Measurements from ENCODE around the gene FBXO9.

FBXO9 gene

DNA sequence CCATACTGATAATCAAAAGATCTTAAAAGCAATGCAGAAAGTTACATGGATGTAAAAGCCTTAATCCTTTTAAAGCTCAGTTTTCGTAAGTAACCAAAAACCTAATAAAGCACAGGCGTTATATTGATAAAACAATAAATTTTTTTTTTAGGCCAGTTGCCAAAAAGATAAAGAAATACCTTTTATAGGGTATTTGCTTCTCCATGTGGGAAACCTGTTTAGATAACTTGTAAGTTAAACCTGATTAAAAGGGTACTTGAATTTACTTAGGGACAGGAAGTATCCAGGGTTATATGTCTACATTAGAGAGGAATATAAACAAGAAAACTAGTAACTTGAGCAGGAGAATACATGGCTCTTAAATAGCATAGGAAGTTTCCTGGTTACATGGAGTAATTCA, 21.1 kb downstream of the FBXO9 start:
- Histone ChIP-seq H3K4me3 (ENCODE audit: low read depth, low read length) (no peak overlapping the region), H3K27me3 (ENCODE audit: insufficient read depth, low read length) (no peaks in the 10 kb centered on the region), H3K27ac (ENCODE audit: low read depth, low read length) (no peak overlapping the region), H2AFZ (ENCODE audit: low read length, unreplicated experiment) (no peak overlapping the region), H3K79me2 (ENCODE audit: control insufficient read depth, insufficient read depth, low read length, unreplicated experiment) (no peaks in the 10 kb centered on the region), H3K4me1 (ENCODE audit: control insufficient read depth, insufficient read depth, low read length, unreplicated experiment) (no peaks in the 10 kb centered on the region), H3K36me3 (ENCODE audit: insufficient read depth, low read length) (peaks cover 34% of the 10 kb centered on the region)

DNA sequence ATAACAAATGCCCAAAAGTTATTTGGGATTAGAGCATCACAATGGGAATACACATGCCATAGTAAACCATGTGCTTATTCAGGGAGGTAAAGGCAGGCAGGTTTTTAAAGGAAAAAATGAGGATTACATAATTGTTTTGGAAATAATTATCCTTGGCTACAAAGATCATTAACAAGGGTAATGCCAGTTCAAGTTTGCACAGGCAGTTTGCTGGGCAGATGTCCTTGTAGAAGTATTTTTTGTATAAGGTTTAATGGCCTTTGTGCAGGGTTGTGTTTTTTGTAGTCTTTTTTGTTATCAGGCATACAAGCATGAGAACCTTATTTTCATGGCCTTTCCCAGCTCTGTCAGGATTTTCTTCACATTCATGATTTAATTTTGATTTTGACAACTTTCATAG, 24.7 kb downstream of the FBXO9 start:
- no peaks in the 10 kb centered on the region for H3K27me3 ChIP-seq (ENCODE audit: insufficient read depth, low read length)
- H3K36me3 ChIP-seq (ENCODE audit: insufficient read depth, low read length), result peaks cover 33% of the 10 kb centered on the region
- no peaks in the 10 kb centered on the region for H3K79me2 ChIP-seq (ENCODE audit: control insufficient read depth, insufficient read depth, low read length, unreplicated experiment)
- H3K27ac ChIP-seq (ENCODE audit: low read depth, low read length), result no peak overlapping the region
- H3K4me3 ChIP-seq (ENCODE audit: low read depth, low read length), result no peak overlapping the region
- H2AFZ ChIP-seq (ENCODE audit: low read length, unreplicated experiment), result no peak overlapping the region
- no peaks in the 10 kb centered on the region for H3K4me1 ChIP-seq (ENCODE audit: control insufficient read depth, insufficient read depth, low read length, unreplicated experiment)

DNA sequence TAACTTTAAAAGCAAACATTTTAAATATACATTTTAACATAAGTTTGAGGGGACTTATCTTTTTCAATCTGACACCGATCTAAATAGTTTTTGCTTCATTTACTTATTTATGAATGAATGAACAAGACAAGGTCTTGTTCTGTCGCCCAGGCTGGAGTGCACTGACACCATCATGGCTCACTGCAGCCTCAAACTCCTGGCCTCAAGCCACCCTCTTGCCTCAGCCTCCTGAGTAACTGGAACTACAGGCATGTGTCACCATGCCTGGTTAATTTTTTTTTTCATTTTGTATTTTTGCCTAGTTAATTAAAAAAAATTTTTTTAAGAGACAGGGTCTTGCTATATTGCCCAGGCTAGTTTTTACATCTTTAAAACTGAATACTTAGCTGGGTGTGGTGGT, 25.4 kb downstream of the FBXO9 start:
- Histone ChIP-seq H3K27me3 (ENCODE audit: insufficient read depth, low read length) (no peaks in the 10 kb centered on the region), H2AFZ (ENCODE audit: low read length, unreplicated experiment) (no peak overlapping the region), H3K27ac (ENCODE audit: low read depth, low read length) (no peak overlapping the region), H3K4me3 (ENCODE audit: low read depth, low read length) (no peak overlapping the region), H3K36me3 (ENCODE audit: insufficient read depth, low read length) (peaks cover 35% of the 10 kb centered on the region), H3K79me2 (ENCODE audit: control insufficient read depth, insufficient read depth, low read length, unreplicated experiment) (no peaks in the 10 kb centered on the region), H3K4me1 (ENCODE audit: control insufficient read depth, insufficient read depth, low read length, unreplicated experiment) (no peaks in the 10 kb centered on the region)

DNA sequence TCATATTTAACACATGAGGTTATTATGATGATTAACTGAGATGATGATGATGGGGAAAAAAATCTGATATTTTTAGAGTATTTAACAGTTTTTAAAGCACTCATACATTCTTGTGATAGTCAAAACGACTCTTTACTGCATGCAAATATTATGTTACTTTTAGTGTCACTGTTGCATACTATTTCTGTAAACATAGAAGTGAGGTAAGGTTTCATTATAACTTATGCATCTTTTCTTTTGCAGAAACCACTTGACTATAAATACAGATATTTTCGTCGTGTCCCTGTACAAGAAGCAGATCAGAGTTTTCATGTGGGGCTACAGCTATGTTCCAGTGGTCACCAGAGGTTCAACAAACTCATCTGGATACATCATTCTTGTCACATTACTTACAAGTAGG, 30.1 kb downstream of the FBXO9 start:
- Histone ChIP-seq H2AFZ (ENCODE audit: low read length, unreplicated experiment) (no peak overlapping the region), H3K36me3 (ENCODE audit: insufficient read depth, low read length) (peaks cover 47% of the 10 kb centered on the region), H3K27me3 (ENCODE audit: insufficient read depth, low read length) (no peaks in the 10 kb centered on the region), H3K4me1 (ENCODE audit: control insufficient read depth, insufficient read depth, low read length, unreplicated experiment) (no peaks in the 10 kb centered on the region), H3K4me3 (ENCODE audit: low read depth, low read length) (no peak overlapping the region), H3K79me2 (ENCODE audit: control insufficient read depth, insufficient read depth, low read length, unreplicated experiment) (no peaks in the 10 kb centered on the region), H3K27ac (ENCODE audit: low read depth, low read length) (no peak overlapping the region)

DNA sequence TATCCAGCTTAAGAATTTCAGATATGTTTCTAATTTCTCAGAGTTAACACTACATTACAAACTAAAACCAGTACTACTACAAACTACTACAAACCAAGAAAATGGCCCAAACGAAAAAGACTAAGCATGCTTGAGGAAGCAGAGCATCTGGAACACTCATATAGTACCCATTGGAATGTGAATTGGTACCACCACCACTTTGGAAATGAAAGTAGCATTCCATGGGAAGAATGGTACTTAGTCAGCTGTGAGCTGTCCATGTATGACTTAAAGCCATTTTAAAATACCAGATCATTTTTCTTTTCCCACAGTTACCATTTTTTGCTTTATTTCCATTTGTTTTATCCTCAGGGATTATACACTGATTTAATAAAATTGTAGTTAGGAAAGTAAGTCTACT, 30.5 kb downstream of the FBXO9 start:
- H3K27me3 ChIP-seq (ENCODE audit: insufficient read depth, low read length), result no peaks in the 10 kb centered on the region
- no peak overlapping the region for H3K27ac ChIP-seq (ENCODE audit: low read depth, low read length)
- no peaks in the 10 kb centered on the region for H3K79me2 ChIP-seq (ENCODE audit: control insufficient read depth, insufficient read depth, low read length, unreplicated experiment)
- H3K4me3 ChIP-seq (ENCODE audit: low read depth, low read length), result no peak overlapping the region
- no peak overlapping the region for H2AFZ ChIP-seq (ENCODE audit: low read length, unreplicated experiment)
- H3K36me3 ChIP-seq (ENCODE audit: insufficient read depth, low read length), result peaks cover 47% of the 10 kb centered on the region
- H3K4me1 ChIP-seq (ENCODE audit: control insufficient read depth, insufficient read depth, low read length, unreplicated experiment), result no peaks in the 10 kb centered on the region

DNA sequence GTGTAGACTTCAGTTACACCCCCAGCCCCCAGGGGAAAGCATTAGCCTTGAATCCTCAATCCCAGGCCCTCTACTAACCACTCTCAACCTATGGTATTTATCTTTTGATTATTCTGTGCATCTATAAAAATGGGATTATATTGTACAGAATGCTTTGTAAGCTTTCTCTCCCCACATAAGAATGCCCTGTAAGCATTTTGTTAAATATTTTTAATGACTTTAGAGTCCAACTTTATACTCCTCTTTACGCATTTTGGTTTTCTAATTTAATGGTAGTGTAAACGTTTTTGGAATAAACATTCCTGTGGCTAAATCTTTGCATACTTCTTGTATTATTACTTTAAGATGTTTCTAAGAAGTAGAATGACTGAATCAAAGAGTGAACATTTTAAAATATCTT, 35.4 kb downstream of the FBXO9 start:
- no peaks in the 10 kb centered on the region for H3K4me1 ChIP-seq (ENCODE audit: control insufficient read depth, insufficient read depth, low read length, unreplicated experiment)
- peaks cover 19% of the 10 kb centered on the region for H3K36me3 ChIP-seq (ENCODE audit: insufficient read depth, low read length)
- H3K27ac ChIP-seq (ENCODE audit: low read depth, low read length), result no peak overlapping the region
- H2AFZ ChIP-seq (ENCODE audit: low read length, unreplicated experiment), result no peak overlapping the region
- no peaks in the 10 kb centered on the region for H3K79me2 ChIP-seq (ENCODE audit: control insufficient read depth, insufficient read depth, low read length, unreplicated experiment)
- no peaks in the 10 kb centered on the region for H3K27me3 ChIP-seq (ENCODE audit: insufficient read depth, low read length)
- H3K4me3 ChIP-seq (ENCODE audit: low read depth, low read length), result no peak overlapping the region

DNA sequence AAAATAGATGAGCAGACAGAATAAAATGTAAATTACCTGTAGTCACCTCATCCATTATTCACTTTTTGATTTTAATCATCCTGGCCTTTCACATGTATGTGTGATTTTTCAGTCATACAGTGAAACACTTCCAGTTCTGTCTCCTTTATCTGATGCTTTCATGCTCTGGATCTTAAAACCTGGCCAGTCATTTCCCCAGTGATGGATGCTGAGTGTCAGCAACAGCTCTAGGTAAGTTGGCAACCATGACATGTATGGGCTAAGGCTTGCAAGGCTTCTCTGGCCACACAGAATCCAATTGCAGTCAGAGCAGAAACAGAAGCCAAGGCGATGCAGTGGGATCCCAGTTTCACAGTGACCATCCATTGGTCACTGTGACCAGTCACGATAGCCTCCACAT, 35.8 kb downstream of the FBXO9 start:
- H3K4me1 ChIP-seq (ENCODE audit: control insufficient read depth, insufficient read depth, low read length, unreplicated experiment), result no peaks in the 10 kb centered on the region
- H3K4me3 ChIP-seq (ENCODE audit: low read depth, low read length), result no peak overlapping the region
- H2AFZ ChIP-seq (ENCODE audit: low read length, unreplicated experiment), result no peak overlapping the region
- no peaks in the 10 kb centered on the region for H3K27me3 ChIP-seq (ENCODE audit: insufficient read depth, low read length)
- no peak overlapping the region for H3K27ac ChIP-seq (ENCODE audit: low read depth, low read length)
- no peaks in the 10 kb centered on the region for H3K79me2 ChIP-seq (ENCODE audit: control insufficient read depth, insufficient read depth, low read length, unreplicated experiment)
- H3K36me3 ChIP-seq (ENCODE audit: insufficient read depth, low read length), result peaks cover 14% of the 10 kb centered on the region

DNA sequence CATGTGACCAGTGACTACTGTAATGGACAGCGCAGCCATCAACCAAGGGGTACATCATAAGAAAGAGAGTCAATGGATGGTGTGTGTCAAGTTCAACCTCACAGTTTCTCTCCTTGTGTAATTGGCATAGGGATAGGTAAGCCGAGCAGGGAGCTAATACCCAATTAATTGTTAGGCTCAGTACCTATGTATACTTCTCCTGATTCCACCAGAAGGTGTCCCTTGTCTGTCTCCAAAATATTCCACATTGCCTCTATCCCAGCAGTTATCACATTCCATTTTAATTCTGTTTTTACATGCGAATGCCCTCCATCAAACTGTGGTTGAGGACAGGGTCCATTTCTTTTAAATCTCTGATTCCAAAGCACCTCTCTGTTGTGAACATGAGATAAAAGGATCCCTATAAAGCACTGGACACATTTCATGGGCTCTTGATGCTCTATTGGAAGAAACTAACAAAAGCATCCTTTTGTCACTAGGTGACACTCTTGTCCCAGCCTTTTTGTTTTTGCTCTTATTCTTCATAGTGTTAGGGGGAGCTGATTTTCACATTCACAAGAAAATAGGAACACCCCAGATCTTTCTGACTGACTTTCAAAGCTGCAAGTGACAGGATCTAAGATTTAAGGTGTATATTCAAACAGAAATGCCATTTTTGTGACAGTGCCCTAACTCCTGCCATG, 38.9 kb downstream of the FBXO9 start:
- Histone ChIP-seq H3K36me3 (ENCODE audit: insufficient read depth, low read length) (no peaks in the 10 kb centered on the region), H3K27me3 (ENCODE audit: insufficient read depth, low read length) (no peaks in the 10 kb centered on the region), H3K4me3 (ENCODE audit: low read depth, low read length) (no peak overlapping the region)

DNA sequence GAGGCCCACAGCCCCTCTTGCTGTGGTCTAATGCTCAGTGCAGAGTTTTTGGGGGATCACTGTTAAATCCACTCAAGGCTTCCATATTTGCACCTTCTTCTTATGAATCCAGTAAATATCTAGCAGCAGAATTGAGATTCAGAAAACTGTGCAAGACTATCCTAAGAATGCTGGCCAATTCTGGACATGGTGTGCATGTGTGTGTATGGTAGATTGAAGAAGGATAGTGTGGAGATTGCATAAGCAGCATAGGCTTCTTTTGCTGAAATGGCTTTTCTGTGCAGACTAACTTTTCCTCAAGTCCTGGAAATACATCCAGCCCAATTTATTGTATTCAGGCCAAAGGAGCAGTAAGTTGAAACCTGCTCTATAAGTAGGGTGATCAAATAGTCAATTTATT, 39.7 kb downstream of the FBXO9 start:
- Histone ChIP-seq H3K4me3 (ENCODE audit: low read depth, low read length) (no peak overlapping the region), H3K27ac (ENCODE audit: low read depth, low read length) (no peak overlapping the region), H2AFZ (ENCODE audit: low read length, unreplicated experiment) (no peak overlapping the region), H3K36me3 (ENCODE audit: insufficient read depth, low read length) (no peaks in the 10 kb centered on the region), H3K79me2 (ENCODE audit: control insufficient read depth, insufficient read depth, low read length, unreplicated experiment) (no peaks in the 10 kb centered on the region), H3K4me1 (ENCODE audit: control insufficient read depth, insufficient read depth, low read length, unreplicated experiment) (peaks cover 5% of the 10 kb centered on the region), H3K27me3 (ENCODE audit: insufficient read depth, low read length) (no peaks in the 10 kb centered on the region)

More for the DNA sequence above, 38.9 kb downstream of the FBXO9 start:
- Histone ChIP-seq H3K79me2 (ENCODE audit: control insufficient read depth, insufficient read depth, low read length, unreplicated experiment) (no peaks in the 10 kb centered on the region), H3K27ac (ENCODE audit: low read depth, low read length) (no peak overlapping the region), H3K4me1 (ENCODE audit: control insufficient read depth, insufficient read depth, low read length, unreplicated experiment) (peaks cover 5% of the 10 kb centered on the region), H2AFZ (ENCODE audit: low read length, unreplicated experiment) (no peak overlapping the region)

DNA sequence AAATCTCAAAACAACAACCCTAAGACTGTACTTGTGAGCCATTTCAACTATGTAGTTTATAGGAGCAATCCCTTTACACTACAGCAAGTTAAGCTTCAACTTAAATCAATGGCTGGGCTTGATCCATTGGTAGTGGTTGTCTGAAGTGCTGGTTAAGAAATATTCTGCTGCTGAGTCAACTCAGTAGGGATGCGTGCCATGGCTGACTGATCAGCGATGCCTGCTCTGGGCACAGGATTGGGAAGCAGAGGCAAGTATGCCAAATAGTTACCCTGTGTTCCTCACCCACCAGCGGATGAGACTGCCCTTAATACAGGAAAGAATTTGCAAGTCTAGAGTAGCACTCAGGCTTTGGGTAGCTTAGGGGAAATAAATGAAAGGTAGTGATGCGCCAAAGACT, 41.9 kb downstream of the FBXO9 start:
- H3K79me2 ChIP-seq (ENCODE audit: control insufficient read depth, insufficient read depth, low read length, unreplicated experiment), result no peaks in the 10 kb centered on the region

DNA sequence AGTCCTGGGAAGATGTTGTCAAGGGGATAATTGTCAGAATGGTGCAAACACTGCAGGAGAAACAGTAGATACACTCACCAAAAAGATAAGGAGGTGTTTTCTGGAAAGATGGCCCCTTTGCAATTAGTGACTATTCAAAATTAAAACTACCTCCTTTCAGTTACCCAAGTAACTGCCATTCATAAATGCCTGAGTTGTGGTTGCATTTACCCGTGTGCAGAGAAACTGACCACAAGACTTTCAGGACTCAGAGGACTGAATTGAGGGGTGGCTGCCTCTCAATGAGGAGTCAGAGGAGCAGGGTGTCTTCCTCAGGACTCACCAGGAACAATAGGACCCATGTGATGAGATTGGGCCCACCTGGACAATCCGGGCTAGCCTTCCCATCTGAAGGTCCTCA, 44.4 kb downstream of the FBXO9 start:
- peaks cover 5% of the 10 kb centered on the region for H3K4me1 ChIP-seq (ENCODE audit: control insufficient read depth, insufficient read depth, low read length, unreplicated experiment)
- no peak overlapping the region for H2AFZ ChIP-seq (ENCODE audit: low read length, unreplicated experiment)
- no peaks in the 10 kb centered on the region for H3K36me3 ChIP-seq (ENCODE audit: insufficient read depth, low read length)
- H3K4me3 ChIP-seq (ENCODE audit: low read depth, low read length), result no peak overlapping the region
- no peaks in the 10 kb centered on the region for H3K79me2 ChIP-seq (ENCODE audit: control insufficient read depth, insufficient read depth, low read length, unreplicated experiment)
- H3K27me3 ChIP-seq (ENCODE audit: insufficient read depth, low read length), result peaks cover 22% of the 10 kb centered on the region
- H3K27ac ChIP-seq (ENCODE audit: low read depth, low read length), result no peak overlapping the region

More for the DNA sequence above, 41.9 kb downstream of the FBXO9 start:
- H3K4me1 ChIP-seq (ENCODE audit: control insufficient read depth, insufficient read depth, low read length, unreplicated experiment), result peaks cover 5% of the 10 kb centered on the region
- no peak overlapping the region for H2AFZ ChIP-seq (ENCODE audit: low read length, unreplicated experiment)
- no peak overlapping the region for H3K27ac ChIP-seq (ENCODE audit: low read depth, low read length)
- H3K36me3 ChIP-seq (ENCODE audit: insufficient read depth, low read length), result no peaks in the 10 kb centered on the region
- H3K27me3 ChIP-seq (ENCODE audit: insufficient read depth, low read length), result no peaks in the 10 kb centered on the region
- H3K4me3 ChIP-seq (ENCODE audit: low read depth, low read length), result no peak overlapping the region
